AG04450 (cell line): ENCODE data around the gene MTCL3.

Experiments
- CTCF ChIA-PET: fragments of 300-600, 350-600 bp; formaldehyde crosslinking; extraction: SDS; loops from one replicate; lab custom pipeline; 2022; ENCODE audit warnings: antibody characterized with exemption, inconsistent platforms; lab: Charles Lee
- POLR2A ChIA-PET: fragments of 350-600 bp; formaldehyde crosslinking; extraction: SDS; loops from one replicate; lab custom pipeline; 2021; ENCODE audit warnings: antibody characterized with exemption, inconsistent platforms; lab: Yijun Ruan, JAX
- DNase-seq: peaks from one replicate; pipeline ENCODE4 v3.0.0-alpha.2; 2011; ENCODE audit warnings: low read depth, low spot score
- H3K27ac ChIP-seq: one replicate; pipeline ENCODE4 v1.5.1; 2012; ENCODE audit warnings: low read depth, low read length, control low read depth
- H3K27me3 ChIP-seq: one replicate; pipeline ENCODE4 v1.6.0; 2012; ENCODE audit warnings: low read length; ENCODE audit not compliant: control insufficient read depth, insufficient read depth
- H3K4me3 ChIP-seq: 2 replicates; pipeline ENCODE4 v1.5.1; 2011; ENCODE audit warnings: mild to moderate bottlenecking, low read depth, low read length, control low read depth
- H3K9me3 ChIP-seq: 2 replicates; pipeline ENCODE4 v1.5.1; 2012; ENCODE audit warnings: low read length; ENCODE audit not compliant: control insufficient read depth, insufficient read depth
- TF ChIP-seq, protein P1 (sequence below): IDR thresholded peaks from 2 replicates; pipeline ENCODE4 v1.5.1; 2011; ENCODE audit warnings: low read depth, low read length, control low read depth, inconsistent platforms

The MTCL3 gene

DNA sequence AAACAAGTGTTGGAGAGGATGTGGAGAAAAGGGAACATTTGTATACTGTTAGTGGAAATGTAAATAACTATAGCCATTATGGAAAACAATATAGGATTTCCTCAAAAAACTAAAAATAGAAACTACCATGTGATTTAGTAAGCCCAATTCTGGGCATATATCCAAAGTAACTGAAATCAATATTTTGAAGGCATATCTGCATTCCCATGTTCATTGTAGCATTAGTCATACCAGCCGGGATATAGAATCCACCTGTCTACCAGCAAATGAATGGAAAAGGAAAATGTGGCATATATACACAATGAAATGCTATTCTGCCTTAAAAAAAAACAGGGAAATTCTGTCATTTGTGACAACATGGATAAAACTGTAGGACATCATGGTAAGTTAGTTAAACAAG, 42.5 kb upstream of the MTCL3 start:
- Histone ChIP-seq H3K27ac (no peak overlapping the region), H3K9me3 (no peaks in the 10 kb centered on the region), H3K27me3 (no peaks in the 10 kb centered on the region), H3K4me3 (no peak overlapping the region)
- POLR2A ChIA-PET = no interaction called here
- CTCF ChIA-PET = no interaction called here
- no peak for DNase-seq
- TF ChIP-seq, protein P1, sequence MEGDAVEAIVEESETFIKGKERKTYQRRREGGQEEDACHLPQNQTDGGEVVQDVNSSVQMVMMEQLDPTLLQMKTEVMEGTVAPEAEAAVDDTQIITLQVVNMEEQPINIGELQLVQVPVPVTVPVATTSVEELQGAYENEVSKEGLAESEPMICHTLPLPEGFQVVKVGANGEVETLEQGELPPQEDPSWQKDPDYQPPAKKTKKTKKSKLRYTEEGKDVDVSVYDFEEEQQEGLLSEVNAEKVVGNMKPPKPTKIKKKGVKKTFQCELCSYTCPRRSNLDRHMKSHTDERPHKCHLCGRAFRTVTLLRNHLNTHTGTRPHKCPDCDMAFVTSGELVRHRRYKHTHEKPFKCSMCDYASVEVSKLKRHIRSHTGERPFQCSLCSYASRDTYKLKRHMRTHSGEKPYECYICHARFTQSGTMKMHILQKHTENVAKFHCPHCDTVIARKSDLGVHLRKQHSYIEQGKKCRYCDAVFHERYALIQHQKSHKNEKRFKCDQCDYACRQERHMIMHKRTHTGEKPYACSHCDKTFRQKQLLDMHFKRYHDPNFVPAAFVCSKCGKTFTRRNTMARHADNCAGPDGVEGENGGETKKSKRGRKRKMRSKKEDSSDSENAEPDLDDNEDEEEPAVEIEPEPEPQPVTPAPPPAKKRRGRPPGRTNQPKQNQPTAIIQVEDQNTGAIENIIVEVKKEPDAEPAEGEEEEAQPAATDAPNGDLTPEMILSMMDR = no peak

DNA sequence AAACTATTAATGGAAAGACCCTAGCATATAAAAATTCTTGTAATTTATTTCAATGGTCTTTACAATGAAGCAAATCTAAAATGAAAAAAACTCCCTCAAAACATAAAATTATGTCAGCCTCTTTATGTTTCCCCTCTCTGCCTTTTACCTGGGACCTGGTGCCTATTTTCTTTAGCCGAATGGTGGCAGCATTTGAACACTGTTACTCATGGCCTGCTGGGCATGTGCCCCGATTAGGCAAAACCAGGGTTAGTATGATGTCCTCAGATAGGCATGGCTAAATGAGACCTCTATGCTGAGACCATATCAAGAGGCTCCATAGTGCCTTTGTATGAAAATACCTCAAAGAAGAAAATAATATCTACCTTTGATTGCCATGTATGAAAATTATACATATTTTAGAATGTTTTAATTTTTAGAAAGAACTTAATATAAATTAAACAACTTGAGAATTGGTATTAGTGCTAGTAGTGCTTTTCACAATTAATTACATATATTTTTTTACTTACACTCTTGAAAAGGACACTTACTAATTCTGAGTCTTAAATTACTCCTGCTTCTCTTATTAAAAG, 35.4 kb upstream of the MTCL3 start:
- no peaks in the 10 kb centered on the region for H3K9me3 ChIP-seq
- ChIA-PET CTCF (interaction anchor here (0.6 to 1.9 kb wide), 4 partner anchors 11 to 135 kb away, joined by 3 to 14 read pairs (median 3); no protein-coding TSS in a partner anchor), POLR2A (no interaction called here)
- no peak overlapping the region for H3K27ac ChIP-seq
- H3K4me3 ChIP-seq = no peak overlapping the region
- TF ChIP-seq, protein P1 = peak; percentile 57
- no peak for DNase-seq
- no peaks in the 10 kb centered on the region for H3K27me3 ChIP-seq

DNA sequence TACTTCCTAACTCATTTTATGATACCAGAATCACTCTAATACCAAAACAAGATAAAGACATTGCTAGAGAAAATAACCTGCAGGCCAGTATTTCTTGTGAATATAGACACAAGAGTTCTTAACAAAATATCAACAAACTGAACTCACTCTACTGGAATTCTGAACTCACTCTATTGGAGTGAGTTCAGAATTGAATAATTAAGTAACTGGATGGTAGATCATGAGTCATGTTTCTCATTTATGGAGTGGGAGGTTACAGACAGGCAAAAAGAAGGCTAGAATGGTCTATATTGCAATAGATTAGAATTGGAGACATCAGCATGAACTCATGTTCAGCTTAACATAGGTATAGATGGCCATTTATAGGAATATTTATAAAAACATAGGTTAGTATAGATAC, 31.3 kb upstream of the MTCL3 start:
- ChIA-PET POLR2A (no interaction called here), CTCF (no interaction called here)
- H3K27me3 ChIP-seq = no peaks in the 10 kb centered on the region
- H3K9me3 ChIP-seq = no peaks in the 10 kb centered on the region
- no peak overlapping the region for H3K27ac ChIP-seq
- H3K4me3 ChIP-seq = no peak overlapping the region
- TF ChIP-seq, protein P1 = no peak
- no peak for DNase-seq

DNA sequence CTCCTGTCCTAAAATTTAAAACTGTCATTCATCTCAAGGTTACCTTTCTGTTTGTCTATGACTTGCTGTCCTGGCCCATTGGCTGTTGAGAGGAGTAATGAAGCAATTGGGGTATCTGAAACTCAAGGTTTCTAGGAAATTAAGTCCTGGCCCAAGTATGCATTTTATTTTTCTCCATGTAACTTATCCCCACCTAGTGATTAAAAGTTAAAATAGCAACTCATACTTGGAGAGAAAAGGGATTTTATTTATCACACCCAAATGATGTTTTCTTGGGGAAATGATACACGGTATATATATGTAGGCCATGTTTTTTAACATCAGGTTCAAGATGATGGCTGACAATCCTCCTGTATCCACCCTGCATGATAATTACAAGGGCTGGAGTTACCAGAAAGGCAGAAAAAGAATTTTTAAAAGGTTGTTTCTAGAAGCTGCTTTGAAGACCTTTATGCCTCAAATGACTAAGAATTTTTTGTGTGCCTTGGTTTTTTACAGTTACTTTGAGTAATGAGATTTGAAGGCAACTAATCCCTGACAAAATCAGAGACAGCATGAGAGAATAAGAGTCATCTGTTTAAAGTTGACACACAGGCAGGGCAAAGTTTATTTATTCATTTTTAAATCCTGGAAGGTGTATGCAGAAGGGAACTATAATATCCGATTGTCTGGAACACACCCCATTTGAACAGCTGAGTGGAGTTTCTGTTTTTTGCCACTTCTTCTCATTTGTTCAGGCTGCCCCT, 28.9 kb upstream of the MTCL3 start:
- Histone ChIP-seq H3K9me3 (no peaks in the 10 kb centered on the region), H3K27me3 (no peaks in the 10 kb centered on the region), H3K4me3 (no peak overlapping the region), H3K27ac (no peak overlapping the region)
- POLR2A ChIA-PET = no interaction called here
- CTCF ChIA-PET = interaction anchor here (0.7 to 1.8 kb wide), 10 partner anchors 8 to 245 kb away, joined by 3 to 12 read pairs (median 5); no protein-coding TSS in a partner anchor
- DNase-seq = no peak
- TF ChIP-seq, protein P1 = peak; percentile 41

DNA sequence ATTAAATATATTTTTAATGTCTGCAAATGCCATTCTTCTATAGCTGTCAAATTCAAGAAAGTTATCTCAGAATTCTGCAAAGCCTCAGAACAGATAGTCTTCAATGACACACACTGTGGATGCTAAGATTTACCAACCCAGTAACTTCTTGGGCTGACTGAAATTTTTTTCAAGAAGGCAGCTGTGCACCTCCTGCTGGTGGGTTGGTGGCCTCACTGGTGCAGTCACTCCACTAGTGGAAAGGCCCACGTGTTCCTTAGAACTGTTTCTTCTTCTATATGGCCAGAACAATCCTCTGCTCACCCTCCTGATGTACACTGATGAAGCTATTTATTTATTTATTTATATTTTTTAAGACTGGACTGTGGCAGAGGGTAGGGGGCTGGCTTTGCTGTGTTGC, 28.1 kb upstream of the MTCL3 start:
- H3K27me3 ChIP-seq = no peaks in the 10 kb centered on the region
- H3K27ac ChIP-seq = no peak overlapping the region
- POLR2A ChIA-PET = no interaction called here
- TF ChIP-seq, protein P1 = peak; percentile 30; the same call in 1 of the 2 replicates
- no peak overlapping the region for H3K4me3 ChIP-seq
- no peaks in the 10 kb centered on the region for H3K9me3 ChIP-seq
- CTCF ChIA-PET = interaction anchor here (0.6 to 2.2 kb wide), 7 partner anchors 8 to 735 kb away, joined by 3 to 11 read pairs (median 4); no protein-coding TSS in a partner anchor
- no peak for DNase-seq
